ENCODE data around the gene XXYLT1.

XXYLT1 gene, protein sequence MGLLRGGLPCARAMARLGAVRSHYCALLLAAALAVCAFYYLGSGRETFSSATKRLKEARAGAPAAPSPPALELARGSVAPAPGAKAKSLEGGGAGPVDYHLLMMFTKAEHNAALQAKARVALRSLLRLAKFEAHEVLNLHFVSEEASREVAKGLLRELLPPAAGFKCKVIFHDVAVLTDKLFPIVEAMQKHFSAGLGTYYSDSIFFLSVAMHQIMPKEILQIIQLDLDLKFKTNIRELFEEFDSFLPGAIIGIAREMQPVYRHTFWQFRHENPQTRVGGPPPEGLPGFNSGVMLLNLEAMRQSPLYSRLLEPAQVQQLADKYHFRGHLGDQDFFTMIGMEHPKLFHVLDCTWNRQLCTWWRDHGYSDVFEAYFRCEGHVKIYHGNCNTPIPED

DNA sequence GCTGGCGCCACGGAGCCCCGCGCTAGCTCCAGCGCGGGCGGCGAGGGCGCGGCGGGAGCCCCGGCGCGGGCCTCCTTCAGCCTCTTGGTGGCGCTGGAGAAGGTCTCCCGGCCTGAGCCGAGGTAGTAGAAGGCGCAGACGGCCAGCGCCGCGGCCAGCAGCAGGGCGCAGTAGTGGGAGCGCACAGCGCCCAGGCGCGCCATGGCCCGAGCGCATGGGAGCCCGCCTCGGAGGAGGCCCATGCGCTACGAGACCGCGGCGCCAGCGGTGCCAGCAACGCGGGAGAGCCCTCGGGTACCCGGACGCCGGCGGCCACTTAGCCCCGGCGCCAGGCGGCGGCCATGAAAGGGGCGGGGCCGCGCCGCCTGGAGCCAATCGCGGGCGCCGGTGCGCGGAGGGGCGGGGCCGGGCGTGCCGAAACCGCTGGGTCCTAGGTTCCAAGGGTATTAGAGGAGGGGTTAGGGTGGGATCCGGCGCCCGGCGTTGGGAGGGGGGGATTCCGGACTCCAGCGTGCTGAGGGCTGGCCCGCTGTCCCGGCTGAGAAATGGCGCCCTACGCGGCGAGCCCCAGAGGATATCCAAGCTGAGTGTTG is at the start of gene XXYLT1:
TSS of gene XXYLT1 (minus strand) at position 343 of the 593 bp plus-strand sequence. CDS start at position 242, 101 bp downstream.
- no peaks in the 10 kb centered on the region for H3K27me3 Mint-ChIP-seq (ENCODE audit: low read depth, poor library complexity)
- peak; percentile 95 for DNase-seq
- peak within 1 kb of the TSS; percentile 90 for H3K4me3 Mint-ChIP-seq

DNA sequence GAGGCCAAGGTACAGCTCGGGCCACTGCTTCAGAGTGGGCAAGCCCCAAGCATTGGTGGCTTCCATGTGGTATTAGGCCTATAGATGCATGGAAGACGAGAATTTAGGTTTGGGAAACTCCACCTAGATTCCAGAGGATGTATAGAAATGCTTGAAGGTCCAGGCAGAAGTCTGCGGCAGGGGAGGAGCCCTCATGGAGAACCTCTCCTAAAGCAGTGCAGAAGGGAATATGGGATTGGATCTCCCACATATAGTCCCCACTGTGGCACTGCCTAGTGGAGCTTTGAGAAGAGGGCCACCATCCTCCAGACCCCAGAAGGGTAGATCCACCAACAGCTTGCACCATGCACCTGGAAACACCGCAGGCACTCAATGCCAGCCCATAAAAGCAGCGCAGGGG is 48.1 kb upstream of the XXYLT1 start:
- H3K4me1 Mint-ChIP-seq: no peaks in the 10 kb centered on the region
- H3K36me3 Mint-ChIP-seq (ENCODE audit: low read depth): peaks cover 59% of the 10 kb centered on the region
- H3K4me3 Mint-ChIP-seq: no peak overlapping the region
- no peak for DNase-seq
- TF ChIP-seq, protein P1, sequence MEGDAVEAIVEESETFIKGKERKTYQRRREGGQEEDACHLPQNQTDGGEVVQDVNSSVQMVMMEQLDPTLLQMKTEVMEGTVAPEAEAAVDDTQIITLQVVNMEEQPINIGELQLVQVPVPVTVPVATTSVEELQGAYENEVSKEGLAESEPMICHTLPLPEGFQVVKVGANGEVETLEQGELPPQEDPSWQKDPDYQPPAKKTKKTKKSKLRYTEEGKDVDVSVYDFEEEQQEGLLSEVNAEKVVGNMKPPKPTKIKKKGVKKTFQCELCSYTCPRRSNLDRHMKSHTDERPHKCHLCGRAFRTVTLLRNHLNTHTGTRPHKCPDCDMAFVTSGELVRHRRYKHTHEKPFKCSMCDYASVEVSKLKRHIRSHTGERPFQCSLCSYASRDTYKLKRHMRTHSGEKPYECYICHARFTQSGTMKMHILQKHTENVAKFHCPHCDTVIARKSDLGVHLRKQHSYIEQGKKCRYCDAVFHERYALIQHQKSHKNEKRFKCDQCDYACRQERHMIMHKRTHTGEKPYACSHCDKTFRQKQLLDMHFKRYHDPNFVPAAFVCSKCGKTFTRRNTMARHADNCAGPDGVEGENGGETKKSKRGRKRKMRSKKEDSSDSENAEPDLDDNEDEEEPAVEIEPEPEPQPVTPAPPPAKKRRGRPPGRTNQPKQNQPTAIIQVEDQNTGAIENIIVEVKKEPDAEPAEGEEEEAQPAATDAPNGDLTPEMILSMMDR (IDR thresholded peaks at IDR 0.05): no peak
- no peaks in the 10 kb centered on the region for H3K27me3 Mint-ChIP-seq (ENCODE audit: low read depth, poor library complexity)
- no peak overlapping the region for H3K27ac Mint-ChIP-seq
- H3K9me3 Mint-ChIP-seq: peaks cover 30% of the 10 kb centered on the region

More for the DNA sequence above, at the start of gene XXYLT1:
- Mint-ChIP-seq H3K27ac (peak within 1 kb of the TSS; percentile 93), H3K4me1 (peaks cover 33% of the 10 kb centered on the region), H3K36me3 (ENCODE audit: low read depth) (peaks cover 10% of the 10 kb centered on the region), H3K9me3 (no peaks in the 10 kb centered on the region)
- TF ChIP-seq, protein P1 (IDR thresholded peaks at IDR 0.05): no peak

DNA sequence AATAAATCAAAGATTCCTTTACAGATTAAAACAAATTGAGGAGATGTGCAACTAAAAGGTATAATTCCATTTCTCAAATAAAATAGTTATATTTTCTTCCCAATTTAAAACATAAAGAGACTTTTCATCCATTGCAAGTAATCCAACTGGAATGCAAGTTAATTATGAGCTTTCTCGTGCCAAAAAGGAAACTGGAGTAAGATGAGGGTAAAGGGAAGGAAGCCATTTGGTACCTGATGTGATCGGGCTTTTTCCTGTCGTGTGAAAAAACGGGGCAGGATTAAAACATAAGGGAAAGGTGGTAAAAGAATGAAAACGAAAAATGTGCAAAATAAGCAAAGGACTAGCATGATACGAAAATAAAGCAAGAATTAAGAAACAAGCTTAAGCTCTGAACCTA is 41.8 kb upstream of the XXYLT1 start:
- no peaks in the 10 kb centered on the region for H3K4me1 Mint-ChIP-seq
- H3K27me3 Mint-ChIP-seq (ENCODE audit: low read depth, poor library complexity): no peaks in the 10 kb centered on the region
- no peak overlapping the region for H3K27ac Mint-ChIP-seq
- TF ChIP-seq, protein P1 (IDR thresholded peaks at IDR 0.05): no peak
- H3K9me3 Mint-ChIP-seq: no peaks in the 10 kb centered on the region
- no peak for DNase-seq
- peaks cover 8% of the 10 kb centered on the region for H3K36me3 Mint-ChIP-seq (ENCODE audit: low read depth)
- H3K4me3 Mint-ChIP-seq: no peak overlapping the region

DNA sequence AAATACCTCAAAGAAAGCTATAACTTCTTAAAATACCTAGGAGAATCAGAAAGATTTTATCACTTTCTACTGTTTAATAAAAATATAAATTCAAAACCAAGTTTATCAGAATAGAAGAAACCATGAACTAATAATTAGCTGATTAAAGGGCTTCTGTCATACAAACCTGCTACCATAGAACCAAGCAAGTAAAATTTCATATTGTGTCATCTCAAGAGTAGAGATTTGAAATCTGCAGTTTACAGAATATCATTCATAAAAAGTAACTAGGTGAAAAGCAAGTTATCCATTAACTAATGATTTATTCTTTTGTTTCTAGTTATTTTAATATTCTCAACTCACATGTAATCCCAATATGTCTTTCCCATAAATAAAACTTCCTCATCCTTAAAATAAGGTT is 36.8 kb upstream of the XXYLT1 start:
- no peak overlapping the region for H3K27ac Mint-ChIP-seq
- H3K4me1 Mint-ChIP-seq: no peaks in the 10 kb centered on the region
- no peaks in the 10 kb centered on the region for H3K9me3 Mint-ChIP-seq
- DNase-seq: no peak
- H3K36me3 Mint-ChIP-seq (ENCODE audit: low read depth): peaks cover 12% of the 10 kb centered on the region
- no peak overlapping the region for H3K4me3 Mint-ChIP-seq
- no peaks in the 10 kb centered on the region for H3K27me3 Mint-ChIP-seq (ENCODE audit: low read depth, poor library complexity)
- TF ChIP-seq, protein P1 (IDR thresholded peaks at IDR 0.05): no peak

DNA sequence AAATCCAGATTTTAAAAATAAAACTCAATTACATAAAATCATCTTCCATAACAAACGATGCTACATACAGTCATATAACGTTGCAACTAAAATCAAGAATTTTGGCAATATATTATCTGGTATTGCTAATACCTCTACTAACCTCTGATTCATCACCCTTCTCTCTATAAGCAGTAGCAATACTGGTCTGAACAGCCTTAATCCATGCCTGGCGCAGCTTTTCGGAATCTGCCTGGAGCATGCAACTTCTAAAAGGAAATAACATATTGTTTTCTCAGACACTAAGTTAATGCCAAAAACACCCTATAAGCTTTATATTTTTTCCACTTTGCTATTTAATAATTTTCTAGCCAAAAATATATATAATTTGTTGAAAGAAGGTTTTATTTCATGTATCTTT is 35.4 kb upstream of the XXYLT1 start:
- TF ChIP-seq, protein P1 (IDR thresholded peaks at IDR 0.05): no peak
- DNase-seq: no peak
- Mint-ChIP-seq H3K27me3 (ENCODE audit: low read depth, poor library complexity) (no peaks in the 10 kb centered on the region), H3K4me3 (no peak overlapping the region), H3K36me3 (ENCODE audit: low read depth) (peaks cover 23% of the 10 kb centered on the region), H3K27ac (no peak overlapping the region), H3K9me3 (no peaks in the 10 kb centered on the region), H3K4me1 (no peaks in the 10 kb centered on the region)

Data from nephron progenitor cell (in vitro differentiated cells).